Mesenchymal stem cell (in vitro differentiated cells and primary cell): ENCODE data around the gene GGA1.
A peak's percentile ranks its signal among the peaks of the same experiment; 100 is the strongest.

Experiments
- DNase-seq: peaks from one replicate; pipeline ENCODE4 v3.0.0-alpha.2; 2013
- H2AFZ ChIP-seq: one replicate; pipeline ENCODE4 v1.6.1; 2013; ENCODE audit warnings: low read depth, mild to moderate bottlenecking, control low read depth, inconsistent platforms, low read length, moderate library complexity
- H2AK5ac ChIP-seq: 2 replicates; pipeline ENCODE4 v1.6.1; 2013; ENCODE audit warnings: low read length, moderate library complexity, mild to moderate bottlenecking, inconsistent platforms; ENCODE audit not compliant: severe bottlenecking
- H2BK120ac ChIP-seq: one replicate; pipeline ENCODE4 v1.6.1; 2013; ENCODE audit warnings: low read depth, mild to moderate bottlenecking, inconsistent platforms, low read length, moderate library complexity
- H2BK12ac ChIP-seq, 2 experiments: one replicate each; pipeline ENCODE4 v1.6.1; 2013; ENCODE audit warnings: inconsistent platforms in 2 of 2, low read length in 2 of 2, mild to moderate bottlenecking in 2 of 2, moderate library complexity in 2 of 2, control low read depth in 1 of 2
- H2BK15ac ChIP-seq: one replicate; pipeline ENCODE4 v1.6.1; 2013; ENCODE audit warnings: mild to moderate bottlenecking, low read depth, inconsistent platforms; ENCODE audit not compliant: poor library complexity, severe bottlenecking
- H2BK5ac ChIP-seq: 2 replicates; pipeline ENCODE4 v1.6.1; 2013; ENCODE audit warnings: low read depth, mild to moderate bottlenecking, low read length, control low read depth, inconsistent platforms; ENCODE audit not compliant: poor library complexity, severe bottlenecking
- H3K14ac ChIP-seq, 2 experiments: one replicate each; pipeline ENCODE4 v1.6.1; 2013; ENCODE audit warnings: inconsistent platforms in 2 of 2, low read length in 2 of 2, control low read depth in 1 of 2, mild to moderate bottlenecking in 1 of 2, moderate library complexity in 1 of 2
- H3K18ac ChIP-seq, 2 experiments: one replicate each; pipeline ENCODE4 v1.6.1; 2013; ENCODE audit warnings: inconsistent platforms in 2 of 2, low read length in 2 of 2, control low read depth in 1 of 2, low read depth in 1 of 2, mild to moderate bottlenecking in 1 of 2
- H3K23ac ChIP-seq, 2 experiments: one replicate each; pipeline ENCODE4 v1.6.1; 2013; ENCODE audit warnings: inconsistent platforms in 2 of 2, low read length in 2 of 2, mild to moderate bottlenecking in 2 of 2, moderate library complexity in 2 of 2, control low read depth in 1 of 2
- H3K27ac ChIP-seq: 2 replicates; pipeline ENCODE4 v1.5.1; 2013; ENCODE audit warnings: mild to moderate bottlenecking, moderate library complexity, low read length, control low read depth, inconsistent platforms; ENCODE audit not compliant: poor library complexity, severe bottlenecking
- H3K27me3 ChIP-seq, 2 experiments: 2 replicates each; pipeline versions ENCODE4 v1.6.1 to v1.7.0; 2013; ENCODE audit warnings: low read length in 2 of 2, mild to moderate bottlenecking in 2 of 2, moderate library complexity in 2 of 2, control low read depth in 1 of 2, inconsistent platforms in 1 of 2; ENCODE audit not compliant: control insufficient read depth in 1 of 2, insufficient read depth in 1 of 2
- H3K36me3 ChIP-seq, 2 experiments: 2 replicates each; pipeline versions ENCODE4 v1.6.1 to v1.7.0; 2013; ENCODE audit warnings: low read length in 2 of 2, control low read depth in 1 of 2, inconsistent platforms in 1 of 2, low read depth in 1 of 2, mild to moderate bottlenecking in 1 of 2; ENCODE audit not compliant: insufficient read depth in 2 of 2, control insufficient read depth in 1 of 2
- H3K4ac ChIP-seq, 2 experiments: one replicate each; pipeline ENCODE4 v1.6.1; 2013; ENCODE audit warnings: inconsistent platforms in 2 of 2, low read length in 2 of 2, mild to moderate bottlenecking in 2 of 2, moderate library complexity in 2 of 2, control low read depth in 1 of 2, low read depth in 1 of 2
- H3K4me1 ChIP-seq: 2 replicates; pipeline ENCODE4 v1.6.1; 2013; ENCODE audit warnings: low read depth, low read length, control low read depth; ENCODE audit not compliant: control insufficient read depth, insufficient read depth
- H3K4me2 ChIP-seq: 2 replicates; pipeline ENCODE4 v1.6.1; 2013; ENCODE audit warnings: low read length, mild to moderate bottlenecking, inconsistent platforms; ENCODE audit not compliant: poor library complexity, severe bottlenecking
- H3K4me3 ChIP-seq, 2 experiments: 2 replicates each; pipeline versions ENCODE4 v1.5.1 to v1.7.0; 2013; ENCODE audit warnings: low read length in 2 of 2, mild to moderate bottlenecking in 2 of 2, control low read depth in 1 of 2, low read depth in 1 of 2; ENCODE audit not compliant: insufficient read depth in 1 of 2
- H3K79me1 ChIP-seq: replicated peaks from 2 replicates; pipeline ENCODE4 v1.6.1; 2013; ENCODE audit warnings: mild to moderate bottlenecking, control low read depth, low read length, inconsistent platforms; ENCODE audit not compliant: poor library complexity, severe bottlenecking
- H3K9ac ChIP-seq: 2 replicates; pipeline ENCODE4 v1.7.0; 2013; ENCODE audit warnings: mild to moderate bottlenecking, low read length, moderate library complexity
- H3K9me3 ChIP-seq: 2 replicates; pipeline ENCODE4 v1.7.0; 2013; ENCODE audit warnings: mild to moderate bottlenecking, low read length; ENCODE audit not compliant: control insufficient read depth
- H4K8ac ChIP-seq: one replicate; pipeline ENCODE4 v1.6.1; 2013; ENCODE audit warnings: inconsistent platforms, mild to moderate bottlenecking, low read length, moderate library complexity
- H4K91ac ChIP-seq: one replicate; pipeline ENCODE4 v1.6.1; 2013; ENCODE audit warnings: mild to moderate bottlenecking, low read length, inconsistent platforms
- WGBS: methylation state at CpG from one replicate; pipeline ENCODE4 v1.1.7; 2013; ENCODE audit warnings: mixed read lengths; 5-methylcytosine and 5-hydroxymethylcytosine counted together

The GGA1 gene

DNA sequence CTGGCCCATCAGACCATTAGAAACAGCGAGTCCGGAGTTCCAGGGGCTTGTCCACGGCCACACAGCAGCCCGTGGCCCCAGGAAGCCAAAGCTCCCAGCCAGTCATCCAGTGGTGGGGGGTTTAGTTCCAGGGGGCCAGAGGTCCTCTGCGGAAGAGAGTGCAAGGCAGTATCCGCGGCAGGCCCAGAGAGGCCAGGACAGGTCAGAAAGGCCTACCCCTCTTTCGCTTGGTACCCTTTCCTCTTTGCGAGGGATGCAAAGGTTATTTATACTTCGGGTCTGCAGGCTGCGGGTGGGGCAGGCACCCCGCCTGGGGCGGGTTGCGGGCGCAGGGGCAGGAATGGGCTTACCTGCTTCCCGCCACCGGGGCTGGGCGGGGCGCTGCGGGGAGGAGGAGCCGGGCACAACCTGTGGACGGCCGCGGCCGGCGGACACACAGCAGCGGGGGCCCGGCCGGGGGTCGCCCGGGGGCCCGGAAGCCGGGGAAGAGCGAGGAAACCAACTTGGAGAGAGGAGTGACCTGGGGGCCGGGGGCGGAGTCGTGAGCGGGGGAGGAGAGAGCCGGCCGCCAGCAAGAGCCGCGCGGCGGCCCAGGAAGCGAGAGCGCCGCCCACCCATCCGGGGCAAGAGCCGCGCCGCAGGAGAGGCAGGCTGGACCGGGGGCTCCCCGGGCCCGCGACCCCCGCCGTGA is 30.6 kb downstream of the GGA1 start, which contains the start of gene SH3BP1:
Gene SH3BP1, plus strand, starts transcription at position 600 of the 691 bp plus-strand sequence. CDS start 119 bp downstream, outside the sequence.
- H2AK5ac ChIP-seq, result peak within 1 kb of the TSS; percentile 79
- peaks cover 9 to 31% of the 10 kb centered on the region in 2 experiments for H3K36me3 ChIP-seq
- no peak within 1 kb of the TSS for H2BK5ac ChIP-seq
- H3K4me2 ChIP-seq, result peak within 1 kb of the TSS; percentile 74
- WGBS, result 10% methylated on average over 24 of the region's 57 CpGs
- H4K91ac ChIP-seq, result peak within 1 kb of the TSS; percentile 72
- peak within 1 kb of the TSS in 1 of 2 experiments; percentile 93 for H3K14ac ChIP-seq
- H3K79me1 ChIP-seq, result peaks cover 11% of the 10 kb centered on the region
- H3K4ac ChIP-seq, result peak within 1 kb of the TSS; percentile 77 to 90
- peaks cover 0 to 5% of the 10 kb centered on the region in 2 experiments for H3K27me3 ChIP-seq
- H2BK12ac ChIP-seq, result peak within 1 kb of the TSS; percentile 70 to 97
- peak within 1 kb of the TSS; percentile 98 for H2BK15ac ChIP-seq
- peak; percentile 37 for DNase-seq
- peak within 1 kb of the TSS; percentile 78 to 87 for H3K4me3 ChIP-seq
- peak within 1 kb of the TSS in 1 of 2 experiments; percentile 40 for H3K23ac ChIP-seq
- peak within 1 kb of the TSS; percentile 52 to 98 for H3K18ac ChIP-seq
- H4K8ac ChIP-seq, result peak within 1 kb of the TSS; percentile 88
- H3K9ac ChIP-seq, result peak within 1 kb of the TSS; percentile 79
- H2BK120ac ChIP-seq, result peak within 1 kb of the TSS; percentile 69
- H2AFZ ChIP-seq, result peak within 1 kb of the TSS; percentile 21
- H3K4me1 ChIP-seq, result peaks cover 79% of the 10 kb centered on the region
- no peak within 1 kb of the TSS for H3K27ac ChIP-seq
- H3K9me3 ChIP-seq, result no peaks in the 10 kb centered on the region

DNA sequence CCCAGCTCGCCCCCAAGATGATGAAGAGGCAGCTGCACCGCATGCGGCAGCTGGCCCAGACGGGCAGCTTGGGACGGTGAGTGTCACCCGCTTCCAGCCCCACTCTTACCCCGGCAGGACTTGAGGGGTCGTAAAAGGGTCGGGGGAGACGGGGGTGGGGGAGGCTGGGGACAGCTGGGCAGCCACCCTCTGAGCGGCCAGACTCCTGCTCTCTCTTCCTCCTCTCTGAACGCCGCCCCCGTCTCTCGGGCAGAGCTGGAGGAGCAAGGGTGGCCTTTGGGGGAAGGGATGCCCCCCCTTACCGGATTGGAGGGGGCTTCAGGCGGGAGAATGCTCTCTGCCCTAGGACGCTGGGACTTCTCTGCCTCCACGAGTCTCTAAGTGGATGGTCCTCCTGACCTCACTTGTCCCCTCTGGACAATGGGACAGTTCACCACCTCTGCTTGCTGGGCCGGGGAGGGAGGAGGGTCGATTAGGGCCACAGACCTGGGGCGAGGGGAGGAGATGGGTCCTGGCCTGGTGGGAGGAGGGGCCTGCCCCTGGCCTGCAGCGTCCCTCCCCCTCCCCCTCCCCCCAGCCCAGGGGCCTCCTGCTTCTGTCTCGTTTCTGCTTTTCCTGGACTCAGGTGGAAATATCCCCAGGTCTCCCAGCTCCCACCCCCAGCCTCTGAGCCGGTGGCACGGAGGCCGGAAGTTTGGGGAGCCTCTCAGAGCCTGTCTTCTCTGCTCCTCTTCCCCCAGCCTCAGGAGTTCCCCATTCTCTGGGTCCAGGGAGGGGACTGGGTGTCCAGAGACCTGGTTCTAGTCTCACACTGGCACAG is 31.3 kb downstream of the GGA1 start:
- Histone ChIP-seq H3K9ac (peak overlapping the region; percentile 79), H3K4me3 (peak overlapping the region; percentile 78 to 87), H3K36me3 (peaks cover 16 to 38% of the 10 kb centered on the region in 2 experiments), H2AK5ac (peak overlapping the region; percentile 71), H2BK15ac (peak overlapping the region; percentile 52), H3K79me1 (peaks cover 18% of the 10 kb centered on the region), H3K4me1 (peaks cover 72% of the 10 kb centered on the region), H3K27me3 (peaks cover 0 to 5% of the 10 kb centered on the region in 2 experiments), H2BK12ac (peak overlapping the region; percentile 31 to 85), H3K9me3 (no peaks in the 10 kb centered on the region), H3K14ac (peak overlapping the region in 1 of 2 experiments; percentile 92), H3K18ac (peak overlapping the region; percentile 31 to 98), H4K8ac (peak overlapping the region; percentile 81), H4K91ac (peak overlapping the region; percentile 35), H2BK5ac (no peak overlapping the region), H2AFZ (no peak overlapping the region), H3K4me2 (peak overlapping the region; percentile 74), H3K23ac (peak overlapping the region in 1 of 2 experiments; percentile 40), H3K4ac (peak overlapping the region; percentile 77 to 80), H2BK120ac (peak overlapping the region; percentile 69), H3K27ac (no peak overlapping the region)
- DNase-seq, result peak; percentile 23
- 4% methylated on average over 17 of the region's 27 CpGs for WGBS

DNA sequence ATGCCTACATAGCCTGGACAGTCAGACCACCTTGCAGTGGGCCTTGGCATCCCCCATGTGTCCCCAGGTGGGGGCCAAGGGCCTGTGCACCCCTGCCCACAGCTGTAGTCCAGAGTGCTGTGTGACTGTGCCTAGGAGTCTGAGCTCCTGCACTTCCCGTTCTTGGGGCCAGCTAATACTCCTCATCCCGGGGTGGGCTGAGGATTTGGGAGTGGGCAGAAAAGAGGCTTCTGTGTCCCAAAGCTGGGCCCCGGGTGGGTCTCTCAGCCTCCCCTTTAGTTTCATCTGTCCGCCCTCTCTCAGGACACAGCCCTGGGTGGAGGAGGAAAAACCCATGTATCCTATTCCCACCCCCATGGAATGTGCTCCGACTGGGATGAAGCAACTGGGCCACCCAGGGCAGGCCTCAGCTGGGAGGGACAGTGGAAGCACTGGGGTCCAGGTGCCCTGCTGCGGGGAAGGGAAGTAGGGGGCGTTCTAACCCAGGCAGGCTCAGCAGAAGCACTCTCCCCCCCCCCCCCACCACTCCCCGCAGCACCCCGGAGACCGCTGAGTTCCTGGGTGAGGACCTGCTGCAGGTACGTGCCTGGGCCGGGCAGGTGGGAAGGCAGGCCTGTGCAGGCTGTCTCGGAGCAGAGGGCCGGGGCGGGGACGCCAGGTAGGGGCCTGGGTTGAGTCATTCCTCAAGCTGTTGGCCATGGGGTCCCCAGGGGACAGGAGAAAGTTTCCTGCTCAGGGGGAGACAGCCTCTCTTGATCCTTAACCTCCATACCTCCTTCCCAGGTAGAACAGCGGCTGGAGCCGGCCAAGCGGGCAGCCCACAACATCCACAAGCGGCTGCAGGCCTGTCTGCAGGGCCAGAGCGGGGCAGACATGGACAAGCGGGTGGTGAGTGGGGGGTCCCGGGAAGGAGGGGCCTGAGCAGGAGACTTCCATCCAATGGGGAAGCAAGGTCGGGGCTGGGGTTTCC is 32.2 kb downstream of the GGA1 start:
- Histone ChIP-seq H4K91ac (peak overlapping the region; percentile 35), H3K79me1 (peaks cover 25% of the 10 kb centered on the region), H2BK15ac (peak overlapping the region; percentile 52), H2BK5ac (no peak overlapping the region), H3K23ac (no peak overlapping the region), H3K27me3 (peaks cover 0 to 5% of the 10 kb centered on the region in 2 experiments), H3K9ac (peak overlapping the region; percentile 79), H2BK12ac (peak overlapping the region in 1 of 2 experiments; percentile 31), H2AK5ac (no peak overlapping the region), H3K4me2 (peak overlapping the region; percentile 74), H3K18ac (peak overlapping the region; percentile 16 to 67), H4K8ac (peak overlapping the region; percentile 57), H2BK120ac (no peak overlapping the region), H3K36me3 (peaks cover 17 to 47% of the 10 kb centered on the region in 2 experiments), H3K9me3 (no peaks in the 10 kb centered on the region), H3K4me3 (peak overlapping the region; percentile 78 to 87), H3K4me1 (peaks cover 65% of the 10 kb centered on the region), H3K4ac (peak overlapping the region; percentile 44 to 77), H3K14ac (peak overlapping the region in 1 of 2 experiments; percentile 90), H2AFZ (no peak overlapping the region), H3K27ac (no peak overlapping the region)
- WGBS, result 91% methylated on average over 18 of the region's 24 CpGs
- peak; percentile 20 for DNase-seq
